Stimulated activated effector memory CD8-positive, alpha-beta T cell treated with anti-CD3 and anti-CD28 coated beads, Interleukin-12 subunit alpha, Interleukin-12 subunit beta, amount 100 ng/mL, for 72 hours (primary cell): ENCODE data around the gene LATS2.

ENCODE experiments used
- ATAC-seq: fragments of 150-1000 bp; cut with Tn5 transposase; 2 replicates; pipeline ENCODE4 v1.10.0; 2021
- DNase-seq, 2 donors: peaks; one replicate each; pipeline ENCODE4 v3.0.0; 2021 to 2022; ENCODE audit warnings: low spot score in 2 of 2
- H3K27ac Mint-ChIP-seq: one replicate; pipeline ENCODE4 v1.8.0; 2022; ENCODE audit warnings: mild to moderate bottlenecking, mixed read lengths
- H3K36me3 Mint-ChIP-seq: one replicate; pipeline ENCODE4 v1.8.0; 2022; ENCODE audit warnings: mild to moderate bottlenecking, mixed read lengths
- H3K4me1 Mint-ChIP-seq: one replicate; pipeline ENCODE4 v1.8.0; 2022; ENCODE audit warnings: mixed read lengths
- H3K4me3 Mint-ChIP-seq: one replicate; pipeline ENCODE4 v1.8.0; 2022; ENCODE audit warnings: mild to moderate bottlenecking, mixed read lengths
- H3K9me3 Mint-ChIP-seq: one replicate; pipeline ENCODE4 v1.8.0; 2022; ENCODE audit warnings: mixed read lengths

LATS2 gene

DNA sequence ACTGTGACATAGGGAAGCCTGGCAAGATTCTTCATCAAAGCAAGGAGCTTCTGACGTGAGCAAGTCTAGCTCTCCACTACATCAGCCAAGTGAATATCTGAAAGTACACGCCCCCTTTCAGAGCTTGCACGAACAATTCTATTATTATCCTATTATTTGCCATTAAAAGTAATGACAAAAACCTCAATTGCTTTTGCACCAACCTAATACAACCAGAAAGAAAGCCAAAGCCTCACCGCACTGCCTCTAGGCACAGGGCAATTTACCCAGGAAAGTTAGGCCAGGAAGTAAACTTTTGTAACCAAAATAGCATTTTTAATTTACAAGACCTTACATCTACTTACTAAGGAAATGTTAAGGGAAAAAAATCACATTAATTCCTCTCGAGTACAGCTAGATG, 41.2 kb downstream of the LATS2 start:
- H3K4me3 Mint-ChIP-seq, result no peak overlapping the region
- no peaks in the 10 kb centered on the region for H3K9me3 Mint-ChIP-seq
- DNase-seq, result no peak
- peaks cover 5% of the 10 kb centered on the region for H3K36me3 Mint-ChIP-seq
- no peak overlapping the region for H3K27ac Mint-ChIP-seq
- H3K4me1 Mint-ChIP-seq, result peaks cover 21% of the 10 kb centered on the region
- ATAC-seq, result no peak

DNA sequence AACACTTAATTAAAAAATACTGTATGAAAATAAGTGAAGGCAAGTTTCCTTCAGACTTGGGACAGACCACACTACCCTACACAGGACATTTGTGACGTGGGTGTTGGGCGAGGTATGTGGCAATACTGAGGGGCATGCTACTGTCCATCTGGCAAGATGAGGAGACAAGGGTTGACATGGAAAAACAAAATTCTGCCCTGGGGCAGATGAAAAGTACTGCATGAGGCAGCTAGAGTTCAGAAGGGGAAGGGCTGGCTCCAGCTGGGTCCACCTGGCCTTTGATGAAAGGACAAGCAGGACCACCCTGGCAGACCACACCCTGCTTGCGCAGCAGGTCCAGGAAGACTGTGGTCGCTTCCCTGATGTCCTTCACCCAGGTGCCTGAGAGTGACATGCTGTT, 43.2 kb downstream of the LATS2 start:
- H3K4me1 Mint-ChIP-seq, result peaks cover 27% of the 10 kb centered on the region
- H3K27ac Mint-ChIP-seq, result peak overlapping the region; percentile 96
- DNase-seq, result no peak
- ATAC-seq, result no peak
- H3K4me3 Mint-ChIP-seq, result no peak overlapping the region
- no peaks in the 10 kb centered on the region for H3K9me3 Mint-ChIP-seq
- peaks cover 5% of the 10 kb centered on the region for H3K36me3 Mint-ChIP-seq

DNA sequence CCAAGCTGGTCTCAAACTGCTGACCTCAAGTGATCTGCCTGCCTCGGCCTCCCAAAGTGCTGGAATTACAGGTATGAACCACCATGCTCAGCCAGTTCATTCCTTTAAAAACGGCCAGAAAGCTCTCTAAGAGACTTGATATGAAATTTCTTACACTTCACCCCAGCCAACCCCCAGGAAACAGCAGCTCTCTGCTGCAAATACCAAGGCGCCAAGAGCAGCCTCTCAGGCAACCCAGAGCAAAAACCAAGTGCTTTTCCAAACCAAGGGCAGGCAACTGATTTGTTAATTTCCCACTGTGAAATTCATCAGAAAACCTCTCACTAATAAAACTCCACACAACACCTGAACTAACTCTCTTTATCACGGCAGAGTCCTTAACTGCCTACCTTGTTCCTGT, 44.9 kb downstream of the LATS2 start:
- peak overlapping the region; percentile 51 for H3K4me3 Mint-ChIP-seq
- H3K36me3 Mint-ChIP-seq, result peaks cover 5% of the 10 kb centered on the region
- DNase-seq (no peak), ATAC-seq (no peak)
- H3K4me1 Mint-ChIP-seq, result peaks cover 27% of the 10 kb centered on the region
- peak overlapping the region; percentile 96 for H3K27ac Mint-ChIP-seq
- H3K9me3 Mint-ChIP-seq, result no peaks in the 10 kb centered on the region

DNA sequence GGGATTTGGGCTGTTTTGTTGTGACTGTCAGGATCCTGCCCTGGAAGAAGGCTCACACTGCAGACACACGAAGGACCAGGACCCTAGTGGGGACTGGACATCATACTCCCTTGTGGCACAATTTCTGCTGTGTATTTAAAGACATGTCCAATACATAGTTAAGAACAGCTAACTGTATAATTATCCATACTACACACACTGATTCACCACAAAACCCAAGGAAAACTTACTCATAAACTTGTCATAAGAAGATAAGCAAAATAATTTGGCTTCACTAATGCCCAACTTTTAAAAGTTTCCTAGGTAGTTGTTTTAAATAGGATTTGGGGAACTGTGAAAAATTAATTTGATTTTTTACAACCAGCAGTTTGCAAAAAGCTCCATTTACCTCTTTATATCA, 46.1 kb downstream of the LATS2 start:
- peaks cover 39% of the 10 kb centered on the region for H3K4me1 Mint-ChIP-seq
- no peaks in the 10 kb centered on the region for H3K36me3 Mint-ChIP-seq
- H3K27ac Mint-ChIP-seq, result no peak overlapping the region
- H3K4me3 Mint-ChIP-seq, result no peak overlapping the region
- no peaks in the 10 kb centered on the region for H3K9me3 Mint-ChIP-seq
- no peak for ATAC-seq
- DNase-seq, result no peak

DNA sequence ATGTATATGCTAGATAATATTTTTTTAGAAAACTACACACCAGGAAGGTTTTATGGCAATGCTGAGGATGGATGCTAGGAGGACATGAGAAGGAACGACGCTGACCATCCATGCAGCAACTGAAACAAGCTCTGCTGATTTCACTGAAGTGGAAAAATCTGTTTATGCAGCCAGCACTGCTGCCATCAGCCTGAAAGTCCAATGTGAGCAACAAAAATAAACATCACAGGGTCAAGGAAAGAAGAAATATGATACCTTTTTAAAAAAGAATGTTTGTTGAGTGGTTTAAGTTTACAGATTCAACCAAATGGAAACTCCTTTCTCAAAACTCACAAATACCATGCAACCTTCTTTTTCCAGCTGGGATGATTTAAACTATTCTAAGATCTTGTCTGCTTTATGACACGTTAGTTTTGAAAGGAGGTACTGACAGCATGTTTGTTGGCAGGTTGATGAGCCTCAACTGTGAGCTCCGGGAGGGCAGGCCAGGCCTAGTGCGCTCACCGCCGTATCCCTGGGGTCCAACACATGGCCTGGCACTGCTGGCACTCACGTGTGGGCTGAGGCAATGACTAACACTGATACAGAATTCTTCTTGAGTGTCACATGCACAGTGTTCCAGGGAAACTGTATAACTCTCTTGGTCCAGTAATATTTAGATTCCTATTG, 46.8 kb downstream of the LATS2 start:
- H3K9me3 Mint-ChIP-seq, result no peaks in the 10 kb centered on the region
- DNase-seq (no peak), ATAC-seq (no peak)
- no peak overlapping the region for H3K4me3 Mint-ChIP-seq
- H3K27ac Mint-ChIP-seq, result no peak overlapping the region
- peaks cover 46% of the 10 kb centered on the region for H3K4me1 Mint-ChIP-seq
- H3K36me3 Mint-ChIP-seq, result no peaks in the 10 kb centered on the region

DNA sequence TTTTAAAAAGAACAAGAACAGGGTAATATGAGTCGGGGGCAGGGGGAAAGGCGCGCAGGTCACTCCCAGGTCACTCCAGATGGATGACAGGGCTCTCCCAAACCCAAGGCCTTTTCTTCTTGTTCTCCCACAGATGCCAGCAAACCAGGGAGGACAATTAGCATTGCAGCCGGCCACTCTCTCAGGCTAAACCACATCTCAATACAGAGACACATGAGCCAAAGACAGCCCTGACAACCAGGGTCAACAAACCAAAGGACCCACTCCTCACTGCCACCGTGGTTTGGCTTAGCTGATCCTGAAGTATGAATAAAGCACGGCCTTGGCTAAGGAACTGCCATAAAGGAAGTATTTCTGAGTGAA, 47.3 kb downstream of the LATS2 start:
- no peak overlapping the region for H3K4me3 Mint-ChIP-seq
- H3K4me1 Mint-ChIP-seq, result peaks cover 51% of the 10 kb centered on the region

DNA sequence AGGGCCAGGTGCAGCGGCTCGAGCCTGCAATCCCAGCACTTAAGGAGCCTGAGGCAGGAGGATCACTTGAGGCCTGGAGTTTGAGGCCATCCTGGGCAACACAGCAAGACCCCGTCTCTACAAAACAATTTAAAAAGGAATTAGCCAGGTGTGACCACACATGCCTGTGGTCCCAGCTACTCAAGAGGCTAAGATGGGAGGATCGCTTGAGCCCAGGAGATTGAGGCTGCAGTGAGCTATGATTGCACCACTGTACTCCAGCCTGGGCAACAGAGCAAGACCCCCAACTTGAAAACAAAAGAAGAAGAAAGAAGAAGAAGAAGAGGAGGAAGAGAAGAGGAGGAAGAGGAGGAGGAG, 47.7 kb downstream of the LATS2 start:
- H3K4me1 Mint-ChIP-seq, result peaks cover 51% of the 10 kb centered on the region
- no peaks in the 10 kb centered on the region for H3K36me3 Mint-ChIP-seq
- H3K27ac Mint-ChIP-seq, result peak overlapping the region; percentile 24
- ATAC-seq (no peak), DNase-seq (no peak)
- H3K4me3 Mint-ChIP-seq, result no peak overlapping the region
- no peaks in the 10 kb centered on the region for H3K9me3 Mint-ChIP-seq

More for the DNA sequence above, 47.3 kb downstream of the LATS2 start:
- ATAC-seq (no peak), DNase-seq (no peak)
- Mint-ChIP-seq H3K9me3 (no peaks in the 10 kb centered on the region), H3K27ac (peak overlapping the region; percentile 24), H3K36me3 (no peaks in the 10 kb centered on the region)

DNA sequence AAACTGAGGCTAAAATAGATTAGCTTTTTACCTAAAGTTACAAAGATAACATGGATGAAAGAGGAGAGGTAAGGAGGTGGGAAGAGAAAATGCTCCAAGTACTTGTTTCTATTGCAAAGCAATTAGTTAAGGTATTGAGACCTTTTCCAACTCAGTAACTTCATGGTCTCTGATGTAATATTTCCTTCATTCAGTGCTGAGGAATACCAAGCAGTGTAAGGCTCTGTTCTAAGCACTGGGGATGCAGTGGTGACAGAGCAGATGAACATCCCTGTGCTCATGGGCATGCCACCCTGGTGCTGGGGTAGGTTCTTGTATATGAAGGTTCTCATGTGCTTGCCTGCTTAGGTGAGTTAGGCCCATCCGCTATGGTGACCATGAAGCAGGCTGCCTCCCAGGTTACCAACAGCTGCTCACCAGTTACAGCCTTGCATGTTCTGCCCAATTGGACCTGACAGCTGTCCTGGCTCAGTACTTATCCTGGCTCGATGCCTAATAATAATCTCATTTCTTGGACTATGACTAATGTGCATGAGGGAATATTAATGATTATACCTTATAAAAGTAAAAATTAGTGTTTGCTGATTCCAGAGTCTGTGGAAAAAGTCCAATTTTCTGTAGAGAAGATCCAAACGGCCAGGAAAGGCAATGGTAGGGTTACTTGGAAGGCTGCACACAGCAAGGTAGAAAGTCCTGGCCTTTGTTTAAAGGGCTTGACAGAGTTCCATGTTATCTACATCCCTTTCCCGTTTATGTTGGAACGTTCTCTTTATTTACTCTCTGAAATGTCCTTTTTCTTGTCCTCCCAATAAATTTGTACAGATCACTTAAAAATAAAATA, 48.3 kb downstream of the LATS2 start:
- DNase-seq (no peak), ATAC-seq (no peak)
- peaks cover 47% of the 10 kb centered on the region for H3K4me1 Mint-ChIP-seq
- H3K36me3 Mint-ChIP-seq, result no peaks in the 10 kb centered on the region
- H3K9me3 Mint-ChIP-seq, result no peaks in the 10 kb centered on the region
- H3K4me3 Mint-ChIP-seq, result no peak overlapping the region
- peak overlapping the region; percentile 24 for H3K27ac Mint-ChIP-seq

DNA sequence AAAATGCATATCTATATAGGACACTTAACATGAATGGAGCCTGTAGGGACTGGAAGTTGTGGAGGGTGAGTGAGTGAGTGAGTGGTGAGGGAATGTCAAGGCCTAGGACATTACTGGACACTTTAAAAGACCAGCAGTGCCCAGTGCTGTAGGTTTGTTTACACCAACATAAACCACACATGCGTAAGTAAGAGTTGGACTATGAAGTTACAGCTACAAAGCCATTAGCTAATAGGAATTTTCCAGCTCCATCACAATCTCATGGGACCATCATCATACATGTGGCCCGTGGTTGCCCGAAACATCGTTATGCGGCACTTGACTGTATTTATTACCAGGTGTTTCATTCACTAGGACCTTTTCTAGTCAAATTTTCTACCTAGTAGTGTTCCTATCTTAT, 49.2 kb downstream of the LATS2 start:
- no peak for DNase-seq
- H3K27ac Mint-ChIP-seq, result no peak overlapping the region
- ATAC-seq, result no peak
- H3K9me3 Mint-ChIP-seq, result no peaks in the 10 kb centered on the region
- no peak overlapping the region for H3K4me3 Mint-ChIP-seq
- H3K36me3 Mint-ChIP-seq, result no peaks in the 10 kb centered on the region
- peaks cover 39% of the 10 kb centered on the region for H3K4me1 Mint-ChIP-seq

DNA sequence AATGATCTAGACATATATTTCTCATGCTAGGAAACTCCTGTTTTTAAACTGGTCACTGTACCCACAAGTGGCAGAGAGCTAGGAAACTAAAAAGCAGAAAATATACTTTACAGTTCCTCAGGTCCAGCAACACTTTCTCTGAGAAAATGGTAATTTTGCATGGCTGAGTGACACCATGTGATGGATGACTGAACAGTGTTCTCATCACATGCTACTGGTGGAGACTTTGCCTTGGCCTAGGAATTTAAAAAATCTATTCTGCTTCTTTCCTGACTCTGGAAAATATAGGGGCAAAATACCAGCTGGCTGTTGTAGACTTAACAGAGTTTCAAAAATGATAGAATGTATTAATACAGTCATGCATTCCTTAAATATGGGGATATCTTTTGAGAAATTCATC, 50.0 kb downstream of the LATS2 start:
- Mint-ChIP-seq H3K4me1 (peaks cover 34% of the 10 kb centered on the region), H3K36me3 (no peaks in the 10 kb centered on the region), H3K9me3 (no peaks in the 10 kb centered on the region), H3K27ac (peak overlapping the region; percentile 45), H3K4me3 (no peak overlapping the region)
- DNase-seq (no peak), ATAC-seq (no peak)

DNA sequence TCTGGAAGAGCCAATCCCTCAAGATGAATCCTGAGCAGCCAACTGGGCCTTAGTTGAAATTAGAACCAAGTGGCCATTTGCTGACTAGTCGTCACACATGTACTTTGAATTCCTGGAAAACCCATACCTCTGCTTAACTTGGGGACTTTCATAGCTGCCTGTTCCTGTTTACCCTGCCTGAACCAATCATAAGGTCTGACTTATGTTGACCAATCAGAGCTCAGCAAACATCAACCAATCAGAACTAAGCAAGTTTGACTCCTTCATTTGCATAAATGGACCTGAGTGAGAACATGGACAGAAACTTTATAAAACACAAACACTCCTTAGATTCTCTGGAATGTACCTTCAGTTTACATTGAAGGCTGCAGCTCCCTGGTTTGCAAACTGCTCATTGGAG, 50.8 kb downstream of the LATS2 start:
- peak; percentile 88 for ATAC-seq
- Mint-ChIP-seq H3K9me3 (no peaks in the 10 kb centered on the region), H3K36me3 (no peaks in the 10 kb centered on the region), H3K27ac (peak overlapping the region; percentile 85), H3K4me1 (peaks cover 35% of the 10 kb centered on the region), H3K4me3 (peak overlapping the region; percentile 10)
- DNase-seq, result no peak

DNA sequence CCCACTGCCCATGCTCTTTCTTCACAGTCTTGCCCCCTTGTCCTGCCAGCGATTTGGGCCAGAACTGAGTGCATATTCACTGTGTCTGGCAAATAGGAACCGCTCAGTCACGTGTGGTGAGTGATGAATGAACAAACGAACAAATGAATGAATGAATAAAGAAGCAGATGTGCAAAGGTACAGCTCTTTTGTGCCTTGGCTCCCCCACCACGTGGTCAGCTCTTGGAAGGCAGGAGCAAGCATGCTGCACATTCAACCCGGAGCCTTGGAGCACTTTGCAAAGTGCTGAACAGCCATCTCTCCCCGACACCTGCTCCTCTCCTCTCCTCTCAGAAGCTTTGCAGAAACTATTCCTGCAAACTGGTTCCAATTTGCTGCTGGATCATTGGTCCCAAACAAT, 52.4 kb downstream of the LATS2 start:
- no peaks in the 10 kb centered on the region for H3K9me3 Mint-ChIP-seq
- ATAC-seq, result no peak
- H3K36me3 Mint-ChIP-seq, result no peaks in the 10 kb centered on the region
- H3K4me1 Mint-ChIP-seq, result peaks cover 35% of the 10 kb centered on the region
- no peak for DNase-seq
- no peak overlapping the region for H3K4me3 Mint-ChIP-seq
- peak overlapping the region; percentile 85 for H3K27ac Mint-ChIP-seq

DNA sequence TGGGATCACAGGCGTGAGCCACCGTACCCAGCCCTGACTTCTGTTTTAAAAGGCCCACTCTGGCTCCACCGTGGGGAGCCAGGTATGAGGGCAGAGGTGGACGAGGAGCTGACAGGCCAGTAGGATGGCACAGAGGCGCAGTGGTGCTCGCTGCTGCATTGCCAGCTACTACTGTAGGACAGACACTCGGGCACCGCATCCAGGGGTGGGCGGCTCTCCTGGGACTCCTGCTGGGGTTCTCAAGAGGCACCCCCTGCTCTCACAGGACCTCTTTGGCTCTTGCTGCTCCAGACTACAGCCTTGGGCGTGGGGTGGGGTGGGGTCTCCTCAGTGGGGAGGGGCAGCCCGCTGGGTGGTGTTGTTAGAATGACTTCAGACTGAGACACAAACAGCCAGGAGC, 53.4 kb downstream of the LATS2 start:
- DNase-seq (no peak), ATAC-seq (no peak)
- Mint-ChIP-seq H3K36me3 (no peaks in the 10 kb centered on the region), H3K4me1 (peaks cover 29% of the 10 kb centered on the region), H3K9me3 (no peaks in the 10 kb centered on the region), H3K27ac (no peak overlapping the region), H3K4me3 (no peak overlapping the region)

DNA sequence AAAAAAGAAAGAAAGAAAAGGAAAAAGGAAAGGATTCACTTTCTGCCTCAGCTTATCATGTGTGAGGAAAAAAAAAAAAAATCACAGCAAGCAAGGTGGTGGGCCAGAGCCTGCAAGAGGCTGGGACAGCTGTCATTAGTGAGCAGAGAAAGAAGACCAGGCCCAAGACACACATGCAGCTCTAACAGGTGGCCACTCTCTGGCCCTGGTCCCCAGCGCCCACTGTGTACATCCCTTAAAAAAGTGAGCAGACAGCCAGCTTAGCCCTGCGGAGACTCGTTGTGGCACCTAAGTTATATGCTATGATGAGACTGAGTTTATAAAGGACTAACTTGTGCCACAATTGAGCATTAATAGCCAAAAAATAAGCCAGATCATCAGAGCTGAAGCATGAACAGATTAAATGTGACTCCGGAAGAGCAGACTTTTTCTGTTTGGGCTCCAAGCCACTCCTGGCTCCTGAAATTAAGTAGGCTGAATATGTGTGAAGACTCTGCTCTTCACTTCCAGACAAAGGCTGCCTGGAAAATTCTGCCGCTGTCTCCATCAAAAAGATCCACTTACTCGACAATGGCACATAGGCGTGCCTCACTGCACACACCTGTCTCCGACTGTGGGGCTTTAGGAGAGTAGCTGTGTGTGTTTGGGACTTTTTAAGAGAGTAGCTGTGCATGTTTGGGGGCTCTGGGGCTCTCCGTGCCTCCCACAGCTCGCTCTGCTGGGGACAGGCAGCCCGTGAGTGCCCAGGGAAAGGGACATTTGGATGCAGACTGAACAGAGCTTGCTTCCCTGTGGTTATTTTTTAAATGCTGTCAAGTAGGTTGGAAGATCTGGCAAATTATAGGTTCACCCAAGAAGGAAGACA, 55.0 kb downstream of the LATS2 start:
- no peak for ATAC-seq
- H3K27ac Mint-ChIP-seq, result no peak overlapping the region
- no peaks in the 10 kb centered on the region for H3K9me3 Mint-ChIP-seq
- DNase-seq, result no peak
- peaks cover 28% of the 10 kb centered on the region for H3K4me1 Mint-ChIP-seq
- H3K4me3 Mint-ChIP-seq, result no peak overlapping the region
- no peaks in the 10 kb centered on the region for H3K36me3 Mint-ChIP-seq

DNA sequence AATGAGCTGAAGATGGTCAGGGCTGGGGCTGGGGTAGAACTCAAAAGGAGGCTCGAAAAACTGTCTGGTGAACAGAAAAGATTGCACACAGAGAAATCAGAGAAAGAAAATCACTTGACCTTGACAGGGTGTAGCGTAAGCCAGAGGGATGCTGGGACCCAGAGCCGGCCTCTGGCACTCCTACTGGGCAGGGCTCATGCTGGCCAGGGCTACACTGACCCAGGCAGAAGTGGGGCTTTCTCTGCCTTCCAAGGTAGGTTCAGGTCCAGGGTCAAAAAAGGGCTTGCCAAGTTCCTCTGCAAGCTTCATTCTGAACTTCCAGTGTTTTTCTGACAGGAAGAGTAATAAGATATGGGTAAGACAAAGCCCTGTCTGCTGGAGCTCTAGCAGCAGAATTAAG, 56.2 kb downstream of the LATS2 start:
- Mint-ChIP-seq H3K36me3 (no peaks in the 10 kb centered on the region), H3K27ac (no peak overlapping the region), H3K4me1 (peaks cover 16% of the 10 kb centered on the region), H3K9me3 (no peaks in the 10 kb centered on the region), H3K4me3 (no peak overlapping the region)
- DNase-seq (no peak), ATAC-seq (no peak)
